ENCODE measurements around the gene HIPK2.

GRCh38 chr7:139522830-139523198 is 255.0 kb downstream of the HIPK2 start:
- TF ChIP-seq CTCF (IDR thresholded peaks at IDR 0.05) = no peak
- TF ChIP-seq EP300 (IDR thresholded peaks at IDR 0.05) = no peak
- no peak for TF ChIP-seq POLR2AphosphoS5 (IDR thresholded peaks at IDR 0.05)
